Activated CD4-positive, alpha-beta T cell treated with anti-CD3 and anti-CD28 coated beads, Interleukin-2, amount 50 U/mL, for 16 hours (primary cell): ENCODE data around the gene PIGN.
A peak's percentile ranks its signal among the peaks of the same experiment; 100 is the strongest.

Experiments used
- DNase-seq: peaks from one replicate; pipeline ENCODE4 v3.0.0-alpha.2; 2020

PIGN gene

GRCh38 chr18:61993831-61994230 lies 193.0 kb downstream of the PIGN start:
- DNase-seq: no peak

- DNase-seq: no peak
Measured at GRCh38 chr18:61992923-61993322, 193.9 kb downstream of the PIGN start.

- DNase-seq: peak; percentile 12
Measured at GRCh38 chr18:61992285-61992684, 194.6 kb downstream of the PIGN start.

- no peak for DNase-seq
Measured at GRCh38 chr18:61991836-61992235, 195.0 kb downstream of the PIGN start.

- no peak for DNase-seq
Measured at GRCh38 chr18:61991201-61991600, 195.7 kb downstream of the PIGN start.
